ENCODE results near the gene DEFB129.
A peak's percentile ranks its signal among the peaks of the same experiment; 100 is the strongest.
"Not testable (repeated sequence)": the region's sequence is repeated elsewhere in the genome, so short reads cannot be mapped to it uniquely, and the experiment has no call there.

Gene DEFB129, protein sequence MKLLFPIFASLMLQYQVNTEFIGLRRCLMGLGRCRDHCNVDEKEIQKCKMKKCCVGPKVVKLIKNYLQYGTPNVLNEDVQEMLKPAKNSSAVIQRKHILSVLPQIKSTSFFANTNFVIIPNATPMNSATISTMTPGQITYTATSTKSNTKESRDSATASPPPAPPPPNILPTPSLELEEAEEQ

GRCh38 chr20:226958-227357 is at the start of gene DEFB129:
Gene DEFB129, plus strand, starts transcription at chr20:227258. Its CDS starts 31 bp downstream, at chr20:227289.
- no peak for DNase-seq

DNA sequence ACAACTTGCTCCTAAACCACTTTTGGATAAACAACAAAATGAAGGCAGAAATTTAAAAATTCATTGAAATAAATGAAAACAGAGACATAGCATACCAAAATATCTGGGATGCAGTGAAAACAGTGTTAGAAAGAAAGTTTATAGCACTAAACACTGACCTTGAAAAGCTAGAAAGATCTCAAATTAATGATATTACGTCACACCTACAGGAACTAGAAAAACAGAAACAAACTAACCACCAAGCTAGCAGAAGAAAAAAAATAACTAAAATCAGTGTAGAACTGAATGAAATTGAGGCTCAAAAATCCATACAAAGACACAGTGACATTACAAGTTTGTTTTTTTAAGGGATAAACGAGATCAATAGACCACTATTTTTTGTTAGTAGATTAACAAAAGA is 42.8 kb upstream of the DEFB129 start:
- DNase-seq, result no peak

DNA sequence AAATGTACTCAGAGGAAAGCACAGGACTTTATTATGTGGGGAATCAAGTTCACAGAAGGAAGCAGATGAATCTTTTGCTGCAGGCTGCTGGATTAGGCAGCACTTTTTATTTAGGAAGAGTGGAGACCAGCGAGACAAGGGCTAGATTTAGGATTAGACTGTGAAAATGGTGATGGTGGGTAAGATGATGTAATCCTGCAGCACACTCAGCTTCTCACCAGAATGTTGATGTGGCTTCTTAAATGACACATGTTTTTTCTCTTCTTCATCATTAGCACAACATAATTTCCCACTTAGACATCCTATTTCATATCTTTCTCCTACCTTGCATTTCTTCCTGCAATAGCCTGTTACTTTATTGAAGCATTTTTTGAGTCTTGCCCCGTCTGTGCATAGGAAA is 39.3 kb upstream of the DEFB129 start:
- DNase-seq, result no peak

DNA sequence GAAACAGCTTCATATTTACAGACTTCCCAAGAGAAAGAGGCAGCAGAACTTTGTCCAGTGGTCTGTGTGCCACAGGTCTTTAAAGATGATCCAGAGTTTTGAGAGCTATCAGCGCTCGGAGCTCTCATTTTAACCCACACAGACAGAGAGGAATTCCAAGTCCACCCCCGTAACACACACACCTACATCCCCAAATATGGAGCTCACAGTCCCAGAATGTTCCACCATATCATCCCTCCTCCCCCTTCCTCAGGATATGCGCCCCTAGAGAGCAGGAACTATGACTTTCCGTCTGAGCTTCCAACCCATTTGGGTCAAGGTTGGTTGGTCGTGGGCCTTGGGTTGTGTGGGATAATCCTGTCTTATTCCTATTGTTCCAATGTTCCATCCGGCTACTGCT is 37.4 kb upstream of the DEFB129 start, which contains the start of gene DEFB128:
Gene DEFB128, minus strand, starts transcription at position 101 of the 400 bp plus-strand sequence. Its CDS starts 88 bp downstream, at position 13.
- DNase-seq, result no peak

DNA sequence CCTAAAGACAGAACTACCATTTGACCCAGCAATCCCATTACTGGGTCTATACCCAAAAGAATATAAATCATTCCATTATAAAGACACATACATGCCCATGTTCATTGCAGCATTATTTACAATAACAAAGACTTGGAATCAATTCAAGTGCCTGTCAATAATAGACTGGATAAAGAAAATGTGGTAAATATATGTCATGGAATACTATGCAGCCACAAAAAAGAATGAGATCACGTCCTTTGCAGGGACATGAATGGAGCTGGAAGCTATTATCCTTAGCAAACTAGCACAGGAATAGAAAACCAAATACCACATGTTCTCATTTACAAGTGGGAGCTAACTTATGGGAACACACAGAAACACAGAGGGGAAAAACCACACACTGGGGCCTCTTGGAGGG is 28.8 kb upstream of the DEFB129 start:
- DNase-seq, result no peak

- DNase-seq, result no peak
Measured at GRCh38 chr20:199996-200395, 27.1 kb upstream of the DEFB129 start.

- DNase-seq, result not testable (repeated sequence)
Measured at GRCh38 chr20:203630-204029, 23.4 kb upstream of the DEFB129 start.

DNA sequence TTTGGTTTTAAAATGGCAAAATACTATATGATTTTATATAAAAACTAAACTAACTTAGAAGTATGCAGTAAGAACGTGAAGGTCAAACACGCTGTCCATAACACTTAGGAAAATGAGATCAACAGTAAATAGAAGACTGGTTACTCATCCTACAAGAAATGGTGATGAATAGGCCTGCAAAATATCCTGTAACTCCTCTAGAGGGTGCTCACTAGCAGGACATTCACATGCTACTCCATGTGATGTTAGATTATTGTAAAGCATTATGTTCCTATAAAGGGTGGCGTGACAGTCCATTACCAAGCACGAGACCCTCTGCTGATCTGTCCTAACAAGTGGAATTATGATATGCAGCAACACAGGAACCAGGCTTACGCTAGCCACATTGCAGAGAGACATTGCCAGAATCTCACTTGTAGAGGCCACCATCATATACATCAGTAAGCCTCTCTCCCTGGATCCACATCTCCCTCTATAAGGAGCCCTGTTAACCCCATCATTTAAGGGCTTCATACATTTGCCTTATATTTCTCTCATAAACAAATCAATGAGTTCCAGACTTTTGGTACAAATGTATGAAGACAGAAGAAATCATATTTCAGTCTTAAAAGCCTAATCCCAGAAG is 18.0 kb upstream of the DEFB129 start:
- DNase-seq, result peak; percentile 50

GRCh38 chr20:210809-211502 is 16.1 kb upstream of the DEFB129 start:
- no peak for DNase-seq

DNA sequence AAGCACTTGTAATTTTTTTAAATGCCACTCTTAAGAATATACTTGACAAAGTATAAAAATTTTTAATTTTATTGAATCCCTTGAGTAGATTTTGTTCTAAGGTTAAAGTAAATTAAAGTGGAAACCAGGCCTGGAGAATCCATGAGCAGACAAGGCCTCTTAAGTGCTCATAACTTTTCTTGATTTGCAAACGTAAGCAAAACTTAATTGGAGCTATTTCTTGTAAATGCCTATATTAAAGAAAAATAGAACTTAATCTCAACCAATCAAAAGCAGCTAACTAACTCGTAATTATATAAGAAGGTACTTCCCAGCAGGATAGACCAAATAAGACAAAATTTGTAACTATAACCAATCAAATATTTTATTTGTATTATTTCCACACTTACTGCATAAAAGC is 12.7 kb upstream of the DEFB129 start:
- no peak for DNase-seq

- no peak for DNase-seq
Measured at GRCh38 chr20:215796-216195, 11.3 kb upstream of the DEFB129 start.

- no peak for DNase-seq
Measured at GRCh38 chr20:217266-217665, 9.8 kb upstream of the DEFB129 start.

- peak; percentile 6 for DNase-seq
Measured at GRCh38 chr20:219290-220115, 7.6 kb upstream of the DEFB129 start.

GRCh38 chr20:221258-221830 is 5.7 kb upstream of the DEFB129 start:
- DNase-seq, result no peak

DNA sequence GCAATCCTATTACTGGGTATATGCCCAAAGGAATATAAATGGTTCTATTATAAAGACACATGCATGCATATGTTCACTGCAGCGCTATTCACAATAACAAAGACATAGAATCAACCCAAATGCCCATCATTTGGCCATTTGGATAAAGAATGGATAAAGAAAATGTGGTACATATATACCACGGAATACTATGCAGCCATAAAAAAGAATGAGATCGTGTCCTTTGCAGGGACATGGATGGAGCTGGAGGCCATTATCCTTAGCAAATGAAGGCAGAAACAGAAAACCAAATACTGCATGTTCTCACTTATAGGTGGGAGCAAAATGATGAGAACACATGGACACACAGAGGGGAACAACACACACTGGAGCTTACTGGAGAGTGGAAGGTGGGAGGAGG is 1.2 kb upstream of the DEFB129 start:
- DNase-seq, result not testable (repeated sequence)

DNA sequence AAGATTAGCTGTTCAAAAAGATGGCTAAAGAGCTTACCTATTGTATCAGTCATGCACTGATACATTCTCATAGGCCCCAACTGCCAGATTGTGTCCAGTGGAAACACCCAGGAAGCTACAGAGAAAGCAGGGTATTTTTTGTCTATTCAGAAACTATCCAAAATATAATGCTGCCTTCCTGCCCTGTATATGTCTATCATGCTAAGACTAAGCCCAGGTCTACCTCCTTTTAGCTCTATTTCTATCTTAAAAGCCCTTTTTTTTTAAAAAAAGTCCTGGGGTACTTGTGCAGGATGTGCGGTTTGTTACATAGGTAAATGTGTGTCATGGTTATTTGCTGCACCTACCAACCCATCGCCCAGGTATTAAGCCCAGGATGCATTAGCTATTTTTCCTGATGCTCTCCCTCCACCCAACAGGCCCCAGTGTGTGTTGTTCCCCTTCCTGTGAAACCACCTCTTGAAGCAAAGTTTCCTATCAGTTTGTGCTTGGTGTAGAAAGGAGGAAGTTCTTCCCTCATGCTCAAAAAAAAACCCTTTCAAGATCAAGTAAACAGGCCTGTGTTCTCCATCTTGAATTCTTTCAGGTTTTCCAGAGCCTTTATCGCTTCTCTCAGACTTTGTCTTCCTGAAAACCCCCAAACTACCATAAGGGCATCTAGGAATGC is 514 bp downstream of the DEFB129 start:
- no peak for DNase-seq

DNA sequence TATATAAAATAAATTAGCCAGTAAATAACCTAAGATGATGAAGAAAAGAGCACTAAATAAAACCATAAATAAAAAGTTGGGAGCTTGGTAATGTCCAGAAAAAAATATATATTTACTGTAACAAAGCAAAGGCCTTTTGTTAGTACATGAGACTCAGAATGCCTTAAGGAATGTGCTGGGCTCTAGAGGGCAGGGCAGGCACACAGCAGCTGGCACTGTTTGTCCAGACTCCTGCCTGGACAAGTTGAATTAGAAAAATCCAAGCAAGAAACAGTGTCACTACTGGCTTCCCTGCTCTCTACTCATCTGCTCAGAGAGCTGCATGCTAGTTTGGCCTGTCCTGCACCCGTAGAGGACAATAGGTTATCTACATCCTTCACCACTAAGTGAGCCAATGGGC is 8.8 kb downstream of the DEFB129 start:
- no peak for DNase-seq

GRCh38 chr20:237489-237888 is 10.4 kb downstream of the DEFB129 start:
- DNase-seq, result no peak

DNA sequence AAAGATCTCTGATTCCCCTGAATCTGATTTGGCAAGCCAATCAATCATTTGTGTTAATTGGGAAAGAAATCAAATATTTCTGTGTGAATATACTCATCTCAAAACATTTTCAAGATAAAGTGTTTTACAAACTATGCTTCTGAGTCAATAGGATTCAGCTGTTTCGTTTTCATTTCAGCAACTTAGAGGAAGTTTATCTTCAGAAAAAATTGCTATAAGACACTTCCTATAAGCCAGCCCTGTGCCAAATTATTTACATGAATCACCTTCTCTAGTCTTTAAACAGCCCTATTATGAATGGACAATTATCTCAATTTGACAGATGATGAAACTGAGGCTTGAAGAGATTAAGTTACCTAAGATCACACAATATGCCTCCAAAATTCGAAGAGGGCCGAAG is 10.9 kb downstream of the DEFB129 start:
- no peak for DNase-seq

- DNase-seq, result no peak
Measured at GRCh38 chr20:242905-243304, 15.8 kb downstream of the DEFB129 start.

DNA sequence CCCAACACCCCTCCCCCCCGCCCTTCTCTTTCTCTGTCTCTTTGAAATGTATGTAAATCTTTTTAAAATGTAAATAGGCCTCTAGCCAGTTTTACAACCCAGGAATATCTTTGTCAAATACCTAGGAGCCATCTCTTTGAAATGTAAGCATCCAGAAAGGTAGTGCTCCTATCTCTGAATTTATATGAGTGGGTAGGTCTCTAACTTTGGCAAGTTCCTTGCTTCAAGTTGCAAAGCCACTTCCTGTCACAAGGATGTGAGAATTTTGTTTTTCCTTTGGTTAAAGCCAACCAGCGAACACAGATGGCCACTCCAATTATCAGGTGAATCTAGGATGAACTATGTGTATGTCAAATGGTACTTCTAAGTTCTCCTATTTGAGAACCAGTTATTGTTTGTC is 24.3 kb downstream of the DEFB129 start:
- no peak for DNase-seq

DNA sequence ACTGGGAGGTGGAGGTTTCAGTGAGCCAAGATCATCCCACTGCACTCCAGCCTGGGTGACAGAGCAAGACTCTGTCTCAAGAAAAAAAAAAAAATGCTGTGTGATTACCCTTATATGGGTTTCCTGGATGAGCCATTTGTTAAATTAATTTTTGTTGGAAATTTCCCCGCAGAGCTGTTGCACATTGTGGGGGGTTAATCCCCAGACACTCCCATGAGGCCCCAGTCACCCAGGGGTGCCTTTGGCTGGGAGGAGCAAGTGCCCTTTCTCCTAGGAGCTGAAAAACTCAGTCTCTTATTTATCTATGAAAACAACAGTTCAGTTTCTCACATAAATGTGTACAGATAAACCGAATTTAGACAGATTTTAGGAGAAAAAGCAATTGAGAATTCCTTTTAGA is 25.7 kb downstream of the DEFB129 start:
- DNase-seq, result no peak

Data from NCI-H146 (cell line).